ENCODE results near the gene OTX1.

OTX1 gene

GRCh38 chr2:63104482-63104881 is 53.9 kb downstream of the OTX1 start:
- no peak for TF ChIP-seq CTCF (conservative IDR thresholded peaks at IDR 0.05)
- H3K27ac ChIP-seq = no peak overlapping the region
